A549 (cell line): ENCODE data around the gene GRK1. TPM values are rescaled to one million over a fixed set of nuclear protein-coding genes. Genes with fewer than 3 reads are reported as not detected.

Source experiments
- ATAC-seq, 2 experiments: fragments of 200-7000 bp in 1 of 2; fragments of >200 bp in 1 of 2; cut with Nextera tagmentation in 1 of 2; cut with Tn5 transposase in 1 of 2; 3 replicates each; pipeline versions ENCODE4 v1.8.0 to v1.9.1; 2018 to 2020; ENCODE audit warnings: mild to moderate bottlenecking in 1 of 2, moderate library complexity in 1 of 2
- CTCF ChIA-PET: fragments of 300-600 bp; sonication (Branson Sonifier 250); formaldehyde crosslinking; extraction: SDS; loops from one replicate; lab custom pipeline; 2021; ENCODE audit warnings: antibody characterized with exemption, inconsistent platforms; lab: Yijun Ruan, JAX
- POLR2A ChIA-PET: fragments of 350-600 bp; formaldehyde crosslinking; extraction: SDS; loops from one replicate; lab custom pipeline; 2021; ENCODE audit warnings: antibody characterized with exemption, inconsistent platforms; lab: Yijun Ruan, JAX
- DNase-seq, 2 experiments: peaks; one replicate each; pipeline versions ENCODE4 v3.0.0 to v3.0.0-alpha.2; 2011 to 2016; ENCODE audit warnings: low read depth in 1 of 2, low spot score in 1 of 2
- FAIRE-seq: peaks from 2 replicates; lab custom pipeline; 2011; peaks lifted over from hg19 to GRCh38; lab: Jason Lieb, UNC
- H3K27ac ChIP-seq, 2 experiments: fragments of >200 bp; sonication (Bioruptor Twin); formaldehyde crosslinking; 3 replicates each; pipeline ENCODE4 v1.5.1; 2016 to 2017
- H3K4me1 ChIP-seq: fragments of >200 bp; sonication (Bioruptor Twin); formaldehyde crosslinking; 3 replicates; pipeline ENCODE4 v1.6.1; 2016
- H3K4me2 ChIP-seq: fragments of >200 bp; sonication (Bioruptor Twin); formaldehyde crosslinking; 3 replicates; pipeline ENCODE4 v1.6.1; 2016
- H3K4me3 ChIP-seq: fragments of >200 bp; sonication (Bioruptor Twin); formaldehyde crosslinking; 3 replicates; pipeline ENCODE4 v1.5.1; 2016
- H3K9me3 ChIP-seq: fragments of >200 bp; sonication (Bioruptor Twin); formaldehyde crosslinking; 3 replicates; pipeline ENCODE4 v1.6.1; 2016
- BHLHE40 ChIP-seq: IDR thresholded peaks from 2 replicates; pipeline ENCODE4 v1.6.1; 2012; ENCODE audit warnings: low read depth, low read length, inconsistent platforms
- CBX2 ChIP-seq: fragments of 200-600 bp; sonication (generic); IDR thresholded peaks from 2 replicates; pipeline ENCODE4 v1.6.1; 2016; ENCODE audit warnings: low read depth, mild to moderate bottlenecking, borderline replicate concordance
- CHD2 ChIP-seq: fragments of 150-350 bp; IDR thresholded peaks from 2 replicates; pipeline ENCODE4 v1.6.1; 2014; ENCODE audit warnings: low read length; ENCODE audit not compliant: partially characterized antibody
- CHD4 ChIP-seq: fragments of 200-600 bp; sonication (generic); IDR thresholded peaks from 2 replicates; pipeline ENCODE4 v1.6.1; 2016; ENCODE audit warnings: antibody characterized with exemption, mild to moderate bottlenecking, borderline replicate concordance
- EHMT2 ChIP-seq: fragments of 200-600 bp; sonication (generic); IDR thresholded peaks from 2 replicates; pipeline ENCODE4 v1.6.1; 2016; ENCODE audit warnings: antibody characterized with exemption, low read depth, mild to moderate bottlenecking, moderate library complexity
- FOXS1 ChIP-seq: fragments of 250-450 bp; sonication (Bioruptor Pico); IDR thresholded peaks from 2 replicates; pipeline ENCODE4 v1.5.0; 2020; ENCODE audit warnings: mild to moderate bottlenecking, moderate library complexity
- HEYL ChIP-seq: fragments of 250-450 bp; sonication (Bioruptor Pico); IDR thresholded peaks from 2 replicates; pipeline ENCODE4 v1.8.0; 2021; ENCODE audit warnings: mild to moderate bottlenecking, moderate library complexity
- KDM1A ChIP-seq: fragments of 200-600 bp; sonication (generic); IDR thresholded peaks from 2 replicates; pipeline ENCODE4 v1.6.1; 2016; ENCODE audit warnings: low read depth, mild to moderate bottlenecking
- MAFK ChIP-seq: fragments of 450-650 bp; IDR thresholded peaks from 2 replicates; pipeline ENCODE4 v1.6.1; 2014; ENCODE audit not compliant: partially characterized antibody
- MYC ChIP-seq: IDR thresholded peaks from 2 replicates; pipeline ENCODE4 v1.6.1; 2012; ENCODE audit warnings: mild to moderate bottlenecking, inconsistent platforms, low read length, improper control_type of control experiment, borderline replicate concordance
- NPAS2 ChIP-seq: fragments of 250-450 bp; sonication (Bioruptor Pico); IDR thresholded peaks from 2 replicates; pipeline ENCODE4 v1.8.0; 2022; ENCODE audit warnings: mild to moderate bottlenecking, moderate library complexity, borderline replicate concordance
- NR3C1 ChIP-seq: fragments of >200 bp; sonication (Bioruptor Twin); formaldehyde crosslinking; IDR thresholded peaks from 3 replicates; pipeline ENCODE4 v1.6.1; 2017
- PHF8 ChIP-seq: fragments of 200-600 bp; sonication (generic); IDR thresholded peaks from 2 replicates; pipeline ENCODE4 v1.6.1; 2016; ENCODE audit warnings: low read depth, mild to moderate bottlenecking, antibody characterized with exemption, moderate library complexity, borderline replicate concordance
- POLR2AphosphoS2 ChIP-seq: conservative IDR thresholded peaks from 2 replicates; pipeline ENCODE4 v1.6.1; 2012; ENCODE audit warnings: low read length, improper control_type of control experiment, inconsistent platforms
- RARB ChIP-seq: fragments of 250-450 bp; sonication (Bioruptor Pico); IDR thresholded peaks from 2 replicates; pipeline ENCODE4 v1.8.0; 2021; ENCODE audit warnings: mild to moderate bottlenecking, moderate library complexity
- RFX5 ChIP-seq: fragments of 450-650 bp; IDR thresholded peaks from 2 replicates; pipeline ENCODE4 v1.7.1; 2014; ENCODE audit warnings: antibody characterized with exemption, mild to moderate bottlenecking, moderate library complexity
- SMC3 ChIP-seq: fragments of >200 bp; sonication (Bioruptor Twin); formaldehyde crosslinking; IDR thresholded peaks from 3 replicates; pipeline ENCODE4 v1.6.1; 2018; ENCODE audit warnings: inconsistent platforms
- TP53 ChIP-seq: fragments of 250-450 bp; sonication (Bioruptor Pico); IDR thresholded peaks from 2 replicates; pipeline ENCODE4 v1.5.0; 2021; ENCODE audit warnings: mild to moderate bottlenecking, moderate library complexity
- ZC3H11A ChIP-seq: fragments of 450-650 bp; IDR thresholded peaks from 2 replicates; pipeline ENCODE4 v1.6.1; 2014; ENCODE audit warnings: antibody characterized with exemption, mild to moderate bottlenecking
- ZNF302 ChIP-seq: fragments of 250-450 bp; sonication (Bioruptor Pico); IDR thresholded peaks from 2 replicates; pipeline ENCODE4 v1.9.0; 2021; ENCODE audit warnings: inconsistent platforms, mild to moderate bottlenecking, moderate library complexity
- ZSCAN20 ChIP-seq: fragments of 250-450 bp; sonication (Bioruptor Pico); IDR thresholded peaks from 2 replicates; pipeline ENCODE4 v1.8.0; 2022; ENCODE audit warnings: mild to moderate bottlenecking, moderate library complexity
- WGBS: methylation state at CpG from one replicate; pipeline ENCODE4 v1.1.6; 2017; ENCODE audit errors: missing lambda C conversion rate; 5-methylcytosine and 5-hydroxymethylcytosine counted together
- polyA plus RNA-seq, 4 experiments: library from polyadenylated mRNA; depleted of rRNA in 3 of 4; stranded (reverse); fragments of >200 nt; fragmentation: RNase III in 1 of 4; extraction: RNeasy Plus Mini Kit Qiagen cat#74134 plus additional on column Dnase treatment in 1 of 4; gene quantifications; 2 replicates in 3 of 4; 3 replicates in 1 of 4; pipeline ENCODE4 v1.2.3, GENCODE V29; 2011 to 2017
- TF ChIP-seq, protein P1 (sequence below): fragments of 150-350 bp; IDR thresholded peaks from 2 replicates; pipeline ENCODE4 v1.6.1; 2014; ENCODE audit warnings: low read depth, mild to moderate bottlenecking, low read length
- TF ChIP-seq, protein P2 (sequence below): fragments of 200-600 bp; sonication (generic); IDR thresholded peaks from 2 replicates; pipeline ENCODE4 v1.6.1; 2016; ENCODE audit warnings: antibody characterized with exemption, mild to moderate bottlenecking, moderate library complexity
- TF ChIP-seq, protein P3 (sequence below): IDR thresholded peaks from 2 replicates; pipeline ENCODE4 v1.6.1; 2012; ENCODE audit warnings: low read depth, borderline replicate concordance
- TF ChIP-seq, protein P4 (sequence below): fragments of >200 bp; sonication (Bioruptor Twin); formaldehyde crosslinking; IDR thresholded peaks from 3 replicates; pipeline ENCODE4 v1.6.1; 2016
- TF ChIP-seq, protein P5 (sequence below): IDR thresholded peaks from 2 replicates; pipeline ENCODE4 v1.6.1; 2012

GRK1 gene
- polyA plus RNA-seq, 2 of the 4 experiments (the other 2 are of a cell fraction): not detected

DNA sequence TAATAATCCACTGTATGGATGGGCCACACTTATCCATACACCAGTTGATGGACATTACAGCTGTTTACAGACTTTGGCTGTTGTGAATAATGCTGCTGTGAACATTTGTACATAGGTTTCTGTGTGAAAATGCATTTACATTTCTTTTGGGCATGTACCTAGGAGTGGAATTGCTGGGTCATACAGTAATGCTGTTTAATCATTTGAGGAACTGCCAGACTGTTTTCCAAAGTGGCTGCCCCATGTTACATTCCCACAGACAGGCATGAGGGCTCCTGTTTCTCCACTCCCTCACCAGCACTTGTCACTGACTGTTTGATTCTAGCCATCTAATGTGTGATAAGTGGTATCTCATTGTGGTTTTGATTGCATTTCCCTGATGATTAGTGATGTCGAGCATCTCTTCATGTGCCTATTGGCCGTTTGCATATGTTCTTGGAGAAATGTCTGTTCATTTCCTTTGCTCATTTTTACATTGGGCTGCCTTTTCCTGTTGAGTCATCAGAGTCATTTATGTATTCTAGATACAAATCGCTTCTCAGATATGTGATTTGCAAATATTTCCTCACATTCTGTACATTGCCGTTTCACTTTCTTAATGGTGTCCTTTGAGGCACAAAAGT, 104.8 kb downstream of the GRK1 start:
- FAIRE-seq: no peak
- H3K4me2 ChIP-seq: no peak overlapping the region
- no peak overlapping the region for H3K27ac ChIP-seq
- POLR2A ChIA-PET: no interaction called here
- peaks cover 10% of the 10 kb centered on the region; the same call in 2 of the 3 replicates for H3K4me1 ChIP-seq
- no peak for ATAC-seq
- H3K9me3 ChIP-seq: no peaks in the 10 kb centered on the region; the same call in 2 of the 3 replicates
- no peak for DNase-seq
- CTCF ChIA-PET: no interaction called here
- WGBS: 14% methylated on average over 4 of the region's 4 CpGs
- TF ChIP-seq, protein P1, sequence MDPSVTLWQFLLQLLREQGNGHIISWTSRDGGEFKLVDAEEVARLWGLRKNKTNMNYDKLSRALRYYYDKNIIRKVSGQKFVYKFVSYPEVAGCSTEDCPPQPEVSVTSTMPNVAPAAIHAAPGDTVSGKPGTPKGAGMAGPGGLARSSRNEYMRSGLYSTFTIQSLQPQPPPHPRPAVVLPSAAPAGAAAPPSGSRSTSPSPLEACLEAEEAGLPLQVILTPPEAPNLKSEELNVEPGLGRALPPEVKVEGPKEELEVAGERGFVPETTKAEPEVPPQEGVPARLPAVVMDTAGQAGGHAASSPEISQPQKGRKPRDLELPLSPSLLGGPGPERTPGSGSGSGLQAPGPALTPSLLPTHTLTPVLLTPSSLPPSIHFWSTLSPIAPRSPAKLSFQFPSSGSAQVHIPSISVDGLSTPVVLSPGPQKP: no peak
- TF ChIP-seq CHD4: no peak
- TF ChIP-seq CHD2: no peak
- TF ChIP-seq CBX2: no peak
- TF ChIP-seq NPAS2 (CRISPR knock-in tag): no peak
- TF ChIP-seq BHLHE40: no peak
- TF ChIP-seq HEYL: no peak
- TF ChIP-seq, protein P2, sequence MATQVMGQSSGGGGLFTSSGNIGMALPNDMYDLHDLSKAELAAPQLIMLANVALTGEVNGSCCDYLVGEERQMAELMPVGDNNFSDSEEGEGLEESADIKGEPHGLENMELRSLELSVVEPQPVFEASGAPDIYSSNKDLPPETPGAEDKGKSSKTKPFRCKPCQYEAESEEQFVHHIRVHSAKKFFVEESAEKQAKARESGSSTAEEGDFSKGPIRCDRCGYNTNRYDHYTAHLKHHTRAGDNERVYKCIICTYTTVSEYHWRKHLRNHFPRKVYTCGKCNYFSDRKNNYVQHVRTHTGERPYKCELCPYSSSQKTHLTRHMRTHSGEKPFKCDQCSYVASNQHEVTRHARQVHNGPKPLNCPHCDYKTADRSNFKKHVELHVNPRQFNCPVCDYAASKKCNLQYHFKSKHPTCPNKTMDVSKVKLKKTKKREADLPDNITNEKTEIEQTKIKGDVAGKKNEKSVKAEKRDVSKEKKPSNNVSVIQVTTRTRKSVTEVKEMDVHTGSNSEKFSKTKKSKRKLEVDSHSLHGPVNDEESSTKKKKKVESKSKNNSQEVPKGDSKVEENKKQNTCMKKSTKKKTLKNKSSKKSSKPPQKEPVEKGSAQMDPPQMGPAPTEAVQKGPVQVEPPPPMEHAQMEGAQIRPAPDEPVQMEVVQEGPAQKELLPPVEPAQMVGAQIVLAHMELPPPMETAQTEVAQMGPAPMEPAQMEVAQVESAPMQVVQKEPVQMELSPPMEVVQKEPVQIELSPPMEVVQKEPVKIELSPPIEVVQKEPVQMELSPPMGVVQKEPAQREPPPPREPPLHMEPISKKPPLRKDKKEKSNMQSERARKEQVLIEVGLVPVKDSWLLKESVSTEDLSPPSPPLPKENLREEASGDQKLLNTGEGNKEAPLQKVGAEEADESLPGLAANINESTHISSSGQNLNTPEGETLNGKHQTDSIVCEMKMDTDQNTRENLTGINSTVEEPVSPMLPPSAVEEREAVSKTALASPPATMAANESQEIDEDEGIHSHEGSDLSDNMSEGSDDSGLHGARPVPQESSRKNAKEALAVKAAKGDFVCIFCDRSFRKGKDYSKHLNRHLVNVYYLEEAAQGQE: no peak
- TF ChIP-seq EHMT2: no peak
- TF ChIP-seq, protein P3, sequence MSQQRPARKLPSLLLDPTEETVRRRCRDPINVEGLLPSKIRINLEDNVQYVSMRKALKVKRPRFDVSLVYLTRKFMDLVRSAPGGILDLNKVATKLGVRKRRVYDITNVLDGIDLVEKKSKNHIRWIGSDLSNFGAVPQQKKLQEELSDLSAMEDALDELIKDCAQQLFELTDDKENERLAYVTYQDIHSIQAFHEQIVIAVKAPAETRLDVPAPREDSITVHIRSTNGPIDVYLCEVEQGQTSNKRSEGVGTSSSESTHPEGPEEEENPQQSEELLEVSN: no peak
- no peak overlapping the region for H3K4me3 ChIP-seq

DNA sequence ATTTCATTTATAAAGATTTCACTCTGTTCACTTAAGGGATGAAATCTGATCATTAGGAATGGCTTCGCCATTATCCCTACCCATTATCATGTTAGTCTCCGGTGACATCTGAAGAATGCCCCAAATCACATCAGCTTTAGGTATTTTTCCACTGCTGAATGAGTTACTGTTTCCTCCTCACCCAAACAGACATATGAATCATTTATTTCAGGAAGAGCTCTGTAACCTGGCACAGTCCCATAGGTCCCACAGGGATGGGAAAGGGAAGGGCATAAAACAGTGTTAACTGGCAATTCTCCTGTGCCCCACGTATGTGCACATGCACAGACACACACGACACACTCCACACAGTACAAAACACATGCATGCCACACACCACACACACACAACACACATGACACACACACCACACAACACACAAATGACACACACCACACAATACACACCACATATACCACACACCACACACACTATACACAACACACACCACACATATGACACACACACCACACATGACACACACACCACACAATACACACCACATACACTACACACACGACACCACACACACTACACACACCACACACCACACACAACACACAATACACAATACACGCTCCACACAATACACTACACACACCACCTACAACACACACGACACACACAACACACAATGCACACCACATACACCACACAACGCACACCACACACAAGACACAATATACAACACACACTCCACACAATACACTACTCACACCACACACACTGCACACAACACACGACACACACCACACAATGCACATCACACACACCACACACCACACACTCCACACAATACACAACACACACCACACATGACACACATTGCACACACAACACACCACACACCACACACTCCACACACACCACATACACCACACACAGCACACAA, 107.4 kb downstream of the GRK1 start:
- ATAC-seq (peak in 1 of 2 experiments; percentile 46; a peak in 1 of 6 replicates), DNase-seq (peak in 1 of 2 experiments; percentile 19), FAIRE-seq (no peak)
- no peak overlapping the region for H3K4me3 ChIP-seq
- H3K9me3 ChIP-seq: no peaks in the 10 kb centered on the region; the same call in 2 of the 3 replicates
- ChIA-PET CTCF (no interaction called here), POLR2A (interaction anchor here (0.6 kb wide), 1 partner anchor 277 kb away, joined by 3 read pairs; no protein-coding TSS in a partner anchor)
- peaks cover 10% of the 10 kb centered on the region; the same call in 2 of the 3 replicates for H3K4me1 ChIP-seq
- no peak overlapping the region for H3K27ac ChIP-seq
- WGBS: 28% methylated on average over 9 of the region's 9 CpGs
- TF ChIP-seq, protein P4, sequence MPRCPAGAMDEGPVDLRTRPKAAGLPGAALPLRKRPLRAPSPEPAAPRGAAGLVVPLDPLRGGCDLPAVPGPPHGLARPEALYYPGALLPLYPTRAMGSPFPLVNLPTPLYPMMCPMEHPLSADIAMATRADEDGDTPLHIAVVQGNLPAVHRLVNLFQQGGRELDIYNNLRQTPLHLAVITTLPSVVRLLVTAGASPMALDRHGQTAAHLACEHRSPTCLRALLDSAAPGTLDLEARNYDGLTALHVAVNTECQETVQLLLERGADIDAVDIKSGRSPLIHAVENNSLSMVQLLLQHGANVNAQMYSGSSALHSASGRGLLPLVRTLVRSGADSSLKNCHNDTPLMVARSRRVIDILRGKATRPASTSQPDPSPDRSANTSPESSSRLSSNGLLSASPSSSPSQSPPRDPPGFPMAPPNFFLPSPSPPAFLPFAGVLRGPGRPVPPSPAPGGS: no peak
- TF ChIP-seq ZNF302 (CRISPR knock-in tag) (no peak), SMC3 (no peak), MYC (no peak), FOXS1 (CRISPR knock-in tag) (no peak), RFX5 (no peak), POLR2AphosphoS2 (no peak), RARB (CRISPR knock-in tag) (no peak), KDM1A (no peak), MAFK (no peak), ZC3H11A (no peak), NR3C1 (no peak), PHF8 (no peak), TP53 (no peak), ZSCAN20 (CRISPR knock-in tag) (no peak)
- TF ChIP-seq, protein P5, sequence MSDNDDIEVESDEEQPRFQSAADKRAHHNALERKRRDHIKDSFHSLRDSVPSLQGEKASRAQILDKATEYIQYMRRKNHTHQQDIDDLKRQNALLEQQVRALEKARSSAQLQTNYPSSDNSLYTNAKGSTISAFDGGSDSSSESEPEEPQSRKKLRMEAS: no peak
- 0 out of 3 replicates have a peak overlapping the region, but pooled peaks have one; percentile 18 for H3K4me2 ChIP-seq
